Gastrocnemius medialis (tissue), 4 donors: ENCODE results near the gene SLX4. TPM values are rescaled to one million over a fixed set of nuclear protein-coding genes. Genes with fewer than 3 reads are reported as not detected.
A peak's percentile ranks its signal among the peaks of the same experiment; 100 is the strongest.

ENCODE experiments used
- ATAC-seq, 2 donors: fragments of 150-250 bp; one replicate each; pipeline ENCODE4 v1.9.1; 2016
- DNase-seq, 2 donors: peaks; one replicate each; pipeline ENCODE4 v3.0.0-alpha.2; 2019
- H3K27ac ChIP-seq, 4 donors: fragments of 200-600 bp; sonication (generic); 1 replicate in 1 of 4; 2 replicates in 3 of 4; pipeline ENCODE4 v1.5.1; 2016 to 2018; ENCODE audit warnings: mild to moderate bottlenecking in 2 of 4, moderate library complexity in 1 of 4
- H3K27me3 ChIP-seq, 3 donors: fragments of 200-600 bp; sonication (generic) in 2 of 3; 1 replicate in 1 of 3; 2 replicates in 2 of 3; pipeline versions ENCODE4 v1.5.1 to v1.6.0; 2016 to 2019; ENCODE audit warnings: mild to moderate bottlenecking in 1 of 3, moderate library complexity in 1 of 3
- H3K36me3 ChIP-seq, 2 donors: fragments of 200-600 bp; sonication (generic) in 1 of 2; one replicate each; pipeline ENCODE4 v1.5.1; 2017 to 2018
- H3K4me1 ChIP-seq, 2 donors: fragments of 200-600 bp; sonication (generic) in 1 of 2; one replicate each; pipeline ENCODE4 v1.5.1; 2016 to 2017; ENCODE audit warnings: mild to moderate bottlenecking in 2 of 2
- H3K4me3 ChIP-seq, 4 donors: fragments of 200-600 bp; sonication (generic) in 3 of 4; 1 replicate in 1 of 4; 2 replicates in 3 of 4; pipeline ENCODE4 v1.5.1; 2016 to 2019; ENCODE audit warnings: mild to moderate bottlenecking in 2 of 4
- H3K9me3 ChIP-seq, 3 donors: fragments of 200-600 bp; sonication (generic) in 2 of 3; 1 replicate in 1 of 3; 2 replicates in 2 of 3; pipeline ENCODE4 v1.5.1; 2016 to 2019
- CTCF ChIP-seq, 5 experiments: fragments of 450-650 bp in 3 of 5; fragments of 200-600 bp in 2 of 5; sonication (generic) in 2 of 5; IDR thresholded peaks in 4 of 5; conservative IDR thresholded peaks in 1 of 5; 1 replicate in 4 of 5; 2 replicates in 1 of 5; pipeline ENCODE4 v1.5.1; 2016 to 2019; ENCODE audit warnings: antibody characterized with exemption in 5 of 5, mild to moderate bottlenecking in 3 of 5, moderate library complexity in 3 of 5
- POLR2A ChIP-seq, 2 donors: fragments of 450-650 bp; IDR thresholded peaks; one replicate each; pipeline ENCODE4 v1.6.1; 2017; ENCODE audit warnings: antibody characterized with exemption in 2 of 2, mild to moderate bottlenecking in 2 of 2, moderate library complexity in 2 of 2
- in situ Hi-C, 4 donors: fragments of 200-750 bp; cut with MboI; loops; one replicate each; pipeline versions ENCODE4 v1.15.0 to v1.8.0; 2017; ENCODE audit warnings: low sequenced_read_pairs in 4 of 4
- intact Hi-C: fragments of 100-400 bp; cut with DNase I; formaldehyde crosslinking; loops from one replicate; pipeline ENCODE4 v1.15.1; 2023; ENCODE audit warnings: low total_unique reads
- total RNA-seq, 4 donors: library from RNA; depleted of rRNA; stranded (reverse); fragments of >200 nt; gene quantifications; one replicate each; pipeline versions ENCODE4 v1.1.0 to v1.2.3, GENCODE V29; 2016

The SLX4 gene
- total RNA-seq, 4 donors from 2014 or later = 1.8 to 3.6 (median 2.8) TPM

DNA sequence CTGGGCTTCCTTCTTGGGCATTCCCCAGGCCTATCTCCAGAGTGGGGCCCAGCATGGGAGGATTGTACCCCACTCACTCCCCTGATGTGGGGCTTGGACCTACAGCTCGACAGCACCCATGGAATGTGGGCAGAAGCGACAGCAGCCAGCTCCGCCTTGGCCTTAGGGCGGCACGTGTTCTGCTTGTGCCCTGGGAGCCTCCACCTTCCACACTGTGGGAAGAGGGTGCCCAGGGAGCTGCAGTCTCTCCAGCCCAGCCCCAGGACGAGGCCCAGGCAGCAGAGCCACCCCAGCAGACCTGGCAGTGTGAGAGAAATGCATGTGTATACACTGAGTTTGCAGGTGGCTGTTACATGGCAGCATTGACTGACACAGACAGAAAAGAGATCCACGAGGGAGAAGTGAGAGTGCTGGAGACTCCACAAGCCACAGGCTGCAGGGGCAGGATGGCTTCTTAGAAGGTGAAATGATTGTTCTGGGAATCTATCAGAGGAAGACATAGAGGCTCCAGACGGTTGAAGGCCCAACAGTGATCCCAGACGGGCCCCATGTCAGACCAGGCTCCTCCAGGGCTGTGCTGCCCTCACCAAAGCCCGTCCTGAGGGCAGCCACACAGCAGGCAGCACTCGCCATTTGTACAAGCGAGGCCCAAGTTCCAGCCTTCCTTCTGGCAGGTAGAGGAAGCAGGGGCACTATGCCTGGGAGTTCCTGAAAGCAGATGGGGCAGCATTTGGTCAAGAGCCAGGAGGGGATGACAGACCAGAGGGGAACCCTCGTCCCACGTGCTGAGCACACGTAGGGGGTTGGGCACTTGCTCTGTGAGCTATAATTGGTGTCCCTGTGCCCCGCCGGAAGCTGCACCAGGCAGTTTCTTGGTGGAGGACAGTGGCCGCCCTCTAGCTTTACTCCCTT is 40.3 kb upstream of the SLX4 start:
- ATAC-seq (no peak), DNase-seq (peak in 1 of 2 donors; percentile 3)
- Histone ChIP-seq H3K27ac (no peak overlapping the region), H3K27me3 (no peaks in the 10 kb centered on the region), H3K4me3 (no peak overlapping the region), H3K36me3 (peaks cover 0 to 18% of the 10 kb centered on the region in 2 donors), H3K4me1 (peaks cover 3% of the 10 kb centered on the region in 2 donors), H3K9me3 (no peaks in the 10 kb centered on the region)
- TF ChIP-seq CTCF (IDR thresholded peaks at IDR 0.05 in 4 of 5, conservative IDR thresholded peaks at IDR 0.05 in 1 of 5) (no peak), POLR2A (IDR thresholded peaks at IDR 0.05) (no peak)
- intact Hi-C loops (no loop called here), in situ Hi-C loops (no loop called here)

GRCh38 chr16:3650631-3651265 is 39.3 kb upstream of the SLX4 start:
- Histone ChIP-seq H3K4me3 (no peak overlapping the region), H3K4me1 (peaks cover 10 to 13% of the 10 kb centered on the region in 2 donors), H3K9me3 (no peaks in the 10 kb centered on the region), H3K27ac (no peak overlapping the region), H3K36me3 (peaks cover 0 to 15% of the 10 kb centered on the region in 2 donors), H3K27me3 (no peaks in the 10 kb centered on the region)
- ATAC-seq (no peak), DNase-seq (peak in 1 of 2 donors; percentile 1)
- in situ Hi-C loops = no loop called here
- no peak for TF ChIP-seq CTCF (IDR thresholded peaks at IDR 0.05 in 4 of 5, conservative IDR thresholded peaks at IDR 0.05 in 1 of 5)
- no peak for TF ChIP-seq POLR2A (IDR thresholded peaks at IDR 0.05)
- intact Hi-C loops = no loop called here

DNA sequence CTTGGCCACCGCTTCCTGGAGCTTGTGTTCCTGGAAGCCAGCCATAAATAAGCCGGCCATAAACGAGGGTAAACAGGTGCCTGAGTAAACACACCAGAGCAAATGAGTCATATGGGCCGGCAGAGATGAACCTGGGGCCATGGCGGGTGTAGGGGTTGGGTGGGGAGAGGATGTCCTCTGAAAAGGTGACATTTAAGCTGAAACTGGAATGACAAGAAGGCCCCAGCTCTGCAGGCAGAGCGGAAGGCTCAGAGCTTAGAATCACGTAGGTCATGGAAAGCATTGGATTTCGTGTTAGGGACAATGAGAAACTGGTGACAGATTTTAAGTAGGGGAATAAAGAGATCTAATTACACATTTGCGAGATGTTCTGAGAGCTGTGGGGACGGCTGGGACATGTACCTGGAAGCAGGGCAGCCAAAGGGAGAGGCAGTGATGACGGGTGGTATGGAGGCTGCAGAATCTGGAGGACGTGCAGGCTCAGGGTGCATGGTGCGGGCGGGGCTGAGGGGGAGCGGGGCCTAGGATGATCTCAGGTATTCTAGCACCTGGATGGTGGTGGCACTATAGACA is 35.0 kb upstream of the SLX4 start:
- H3K9me3 ChIP-seq = no peaks in the 10 kb centered on the region
- H3K4me1 ChIP-seq = peaks cover 12 to 17% of the 10 kb centered on the region in 2 donors
- DNase-seq (peak; percentile 47 to 63), ATAC-seq (peak; percentile 86 to 87)
- H3K36me3 ChIP-seq = peaks cover 0 to 2% of the 10 kb centered on the region in 2 donors
- H3K27ac ChIP-seq = peak overlapping the region; percentile 64 to 78 (median 71)
- no peak for TF ChIP-seq CTCF (IDR thresholded peaks at IDR 0.05 in 4 of 5, conservative IDR thresholded peaks at IDR 0.05 in 1 of 5)
- no peak for TF ChIP-seq POLR2A (IDR thresholded peaks at IDR 0.05)
- H3K27me3 ChIP-seq = no peaks in the 10 kb centered on the region
- no peak overlapping the region for H3K4me3 ChIP-seq
- in situ Hi-C loops (no loop called here), intact Hi-C loops (no loop called here)

GRCh38 chr16:3645504-3646347 is 34.3 kb upstream of the SLX4 start:
- ATAC-seq = peak; percentile 27 to 43
- intact Hi-C loops = no loop called here

More at GRCh38 chr16:3645504-3646347, 34.3 kb upstream of the SLX4 start:
- Histone ChIP-seq H3K4me3 (no peak overlapping the region), H3K36me3 (no peaks in the 10 kb centered on the region), H3K4me1 (peaks cover 12 to 17% of the 10 kb centered on the region in 2 donors), H3K9me3 (no peaks in the 10 kb centered on the region), H3K27me3 (no peaks in the 10 kb centered on the region), H3K27ac (peak overlapping the region; percentile 64 to 78 (median 71))
- TF ChIP-seq CTCF (IDR thresholded peaks at IDR 0.05 in 4 of 5, conservative IDR thresholded peaks at IDR 0.05 in 1 of 5) (no peak), POLR2A (IDR thresholded peaks at IDR 0.05) (no peak)
- in situ Hi-C loops = no loop called here
- no peak for DNase-seq
